Head of caudate nucleus (tissue), 42 donors: ENCODE measurements around the gene ADAMTS16.

Experiments used
- DNase-seq, 42 donors: peaks; one replicate each; pipeline versions ENCODE4 v3.0.0 to v3.0.0-alpha.2; 2020 to 2021; ENCODE audit warnings: mixed read lengths in 7 of 42
- intact Hi-C: fragments of 100-400 bp; cut with DNase I; formaldehyde crosslinking; loops from one replicate; pipeline ENCODE4 v1.15.0; 2022

The ADAMTS16 gene

GRCh38 chr5:5270958-5271785 lies 131.0 kb downstream of the ADAMTS16 start:
- intact Hi-C loops, result no loop called here

DNA sequence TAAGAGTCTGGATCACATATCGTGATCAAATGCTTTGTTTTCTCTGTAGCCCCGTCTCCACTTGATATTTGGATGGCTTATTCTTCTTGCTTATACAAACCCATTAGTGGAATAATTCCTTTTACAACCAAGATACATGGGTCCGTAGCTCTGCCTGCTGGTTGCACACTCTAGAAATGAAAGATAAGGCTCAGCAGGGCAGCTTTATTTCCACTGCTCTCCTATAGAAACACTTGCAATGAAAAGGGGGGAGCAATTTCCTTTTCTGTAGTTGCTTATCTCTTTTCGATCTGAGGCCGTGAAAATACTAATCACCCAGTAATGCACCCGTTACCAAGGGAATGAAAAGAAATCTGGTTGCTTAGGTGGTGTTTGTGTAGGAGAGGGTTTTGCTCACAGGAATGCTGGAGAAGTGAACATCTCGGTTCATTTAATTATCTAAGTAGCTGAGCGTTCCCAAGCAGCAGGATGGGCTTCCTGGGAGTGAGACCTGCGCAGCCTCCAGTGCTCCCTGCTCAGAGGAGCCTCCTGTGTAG lies 131.7 kb downstream of the ADAMTS16 start:
- DNase-seq, result peak in 16 of 42 donors; percentile 7 to 61 (median 24)
- intact Hi-C loops, result no loop called here

More at GRCh38 chr5:5270958-5271785, 131.0 kb downstream of the ADAMTS16 start:
- peak; percentile 22 to 77 (median 48) for DNase-seq

DNA sequence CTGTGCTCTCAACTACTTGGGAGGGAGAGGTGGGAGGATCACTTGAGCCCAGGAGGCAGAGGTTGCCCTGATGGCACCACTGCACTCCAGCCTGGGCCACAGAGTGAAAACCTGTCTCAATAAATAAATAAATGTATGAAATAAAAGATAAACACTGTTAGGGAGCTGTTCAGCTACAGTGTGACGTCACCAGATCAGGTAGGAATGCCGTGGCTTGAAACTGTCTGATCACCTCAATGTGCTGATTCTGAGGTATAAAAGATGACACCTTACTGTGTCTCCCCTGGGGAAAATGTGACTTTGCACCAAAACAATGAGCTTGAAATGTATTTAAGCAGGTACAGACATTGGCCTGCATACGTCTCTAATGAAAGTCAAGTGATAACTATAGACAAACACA lies 133.3 kb downstream of the ADAMTS16 start:
- DNase-seq, result peak in 1 of 42 donors; percentile 22
- intact Hi-C loops, result no loop called here

- DNase-seq, result peak in 2 of 42 donors; percentile 12 to 28
- intact Hi-C loops, result no loop called here
These were observed 133.8 kb downstream of the ADAMTS16 start for GRCh38 chr5:5273976-5274375.

DNA sequence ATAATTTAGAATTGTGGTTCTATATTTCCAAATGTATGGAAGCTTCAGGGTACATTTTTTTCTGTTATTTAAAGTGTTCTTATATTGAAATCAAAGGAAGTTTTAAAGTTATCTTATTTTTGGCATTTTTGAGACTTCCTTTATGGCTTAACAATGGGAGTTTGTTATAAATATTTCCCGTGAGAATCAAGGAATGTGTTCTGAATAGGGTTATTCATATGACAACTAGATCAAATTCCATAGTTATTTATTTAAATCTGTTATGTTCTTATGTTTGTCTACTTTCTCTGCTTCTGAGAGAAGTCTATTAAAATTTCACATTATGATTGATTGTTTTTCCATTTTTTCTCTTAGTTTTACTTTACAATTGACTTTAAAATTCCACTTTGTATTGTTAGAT lies 135.1 kb downstream of the ADAMTS16 start:
- intact Hi-C loops, result no loop called here
- no peak for DNase-seq

DNA sequence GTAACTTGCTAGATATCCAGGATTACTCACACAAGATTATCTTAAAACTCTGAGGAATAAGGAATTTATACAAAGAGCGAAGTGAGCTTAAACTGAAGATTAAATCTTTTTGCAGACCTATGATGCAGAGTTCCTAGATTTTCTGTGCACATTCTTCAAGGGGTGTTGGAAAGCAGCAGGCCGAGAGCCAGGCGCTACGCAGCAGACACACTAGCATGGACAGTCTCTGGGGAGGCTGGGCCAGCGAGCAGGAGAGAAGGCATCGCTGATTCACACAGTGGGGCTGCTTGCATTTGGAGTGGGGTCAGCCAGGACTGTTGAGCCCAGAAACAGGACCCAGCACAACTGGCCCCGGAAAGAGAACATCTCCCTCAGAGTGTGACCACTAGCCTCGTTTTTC lies 136.3 kb downstream of the ADAMTS16 start:
- intact Hi-C loops, result no loop called here
- peak in 2 of 42 donors; percentile 32 to 37 for DNase-seq

DNA sequence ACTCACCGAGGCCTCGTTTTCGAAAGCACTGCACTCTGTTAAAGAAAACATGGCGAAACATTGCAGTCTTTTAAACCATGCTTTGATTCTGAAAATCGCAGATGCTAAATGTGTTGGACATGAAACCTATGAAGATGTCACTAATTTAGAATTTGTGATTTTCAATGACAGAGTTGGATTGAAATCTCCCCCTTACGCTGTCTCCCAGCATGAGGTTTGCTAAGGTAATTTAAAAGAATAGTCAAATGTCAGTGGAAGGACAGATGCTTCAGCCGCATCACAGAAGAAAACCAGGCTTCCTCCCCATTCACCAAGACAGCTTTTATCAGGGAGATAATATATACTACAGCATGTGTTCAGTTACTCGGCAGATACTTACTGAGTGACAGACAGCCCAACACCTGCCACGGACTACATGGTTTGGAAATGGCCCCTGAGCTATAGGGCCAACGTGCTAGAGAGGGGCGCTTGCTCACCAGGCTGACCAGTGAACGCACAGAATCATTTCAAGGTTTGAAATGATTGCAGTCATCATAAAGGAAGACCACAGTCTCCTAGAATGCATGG lies 136.9 kb downstream of the ADAMTS16 start:
- DNase-seq, result peak in 2 of 42 donors; percentile 20 to 35
- intact Hi-C loops, result no loop called here

- DNase-seq, result peak in 1 of 42 donors; percentile 32
- intact Hi-C loops, result no loop called here
These were observed 138.2 kb downstream of the ADAMTS16 start for GRCh38 chr5:5278201-5278814.

- intact Hi-C loops, result no loop called here
- DNase-seq, result peak in 1 of 42 donors; percentile 27
These were observed 138.8 kb downstream of the ADAMTS16 start for GRCh38 chr5:5278815-5279381.

DNA sequence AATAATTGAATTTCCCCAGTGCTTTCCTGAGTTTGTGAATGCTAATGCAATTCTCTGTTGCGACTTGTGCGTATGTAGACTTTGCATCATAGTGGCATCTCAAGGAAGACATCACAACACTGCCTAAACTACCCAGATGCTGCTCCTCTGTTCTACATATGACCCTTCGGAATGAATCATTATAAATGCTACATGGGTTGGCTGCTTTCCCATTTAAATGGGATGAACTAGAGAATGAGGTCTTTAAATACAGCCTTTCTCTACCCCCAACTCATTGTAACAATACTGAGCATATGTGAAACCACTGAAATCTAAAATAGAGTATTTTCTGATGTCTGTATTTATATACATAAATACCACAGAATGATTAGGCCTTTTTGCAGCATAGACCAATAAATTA lies 145.8 kb downstream of the ADAMTS16 start:
- intact Hi-C loops, result no loop called here
- no peak for DNase-seq

DNA sequence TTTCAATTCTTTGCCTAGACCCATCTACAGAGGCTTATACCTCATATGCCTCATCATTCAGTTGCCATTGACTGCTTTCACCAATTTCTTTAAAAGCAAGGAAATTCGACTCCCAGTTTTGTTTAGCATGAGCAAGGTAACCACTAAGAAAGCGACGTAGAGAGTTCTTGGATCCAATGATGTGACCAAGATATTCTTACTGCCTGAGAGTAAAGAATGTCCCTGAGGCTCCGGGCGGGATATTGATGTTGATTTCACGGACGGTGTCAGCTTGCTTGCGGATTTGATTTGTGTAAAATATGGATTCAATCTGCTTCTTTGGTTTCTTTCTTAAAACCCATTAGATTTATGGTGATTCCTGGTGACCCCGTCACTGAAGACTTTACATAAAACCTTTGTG lies 147.3 kb downstream of the ADAMTS16 start:
- intact Hi-C loops, result no loop called here
- peak in 1 of 42 donors; percentile 31 for DNase-seq

DNA sequence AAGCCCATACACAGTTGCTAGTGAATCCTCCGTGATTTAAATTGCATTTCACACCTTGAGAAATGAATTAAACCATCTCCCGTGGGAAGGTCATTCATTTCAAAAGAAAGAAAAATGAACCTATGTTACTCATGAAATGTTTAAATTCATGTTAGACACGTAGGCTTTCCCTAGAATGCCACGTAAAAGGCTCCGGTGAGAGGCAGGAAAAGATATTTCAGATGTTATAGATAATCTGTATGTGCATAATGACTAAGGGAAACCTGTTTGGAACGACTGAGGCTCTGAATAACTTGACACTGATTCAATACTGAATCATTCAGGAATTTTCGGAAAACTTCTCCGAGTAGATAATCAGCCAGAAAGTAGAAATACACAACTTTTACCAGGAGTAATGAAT lies 148.1 kb downstream of the ADAMTS16 start:
- intact Hi-C loops, result no loop called here
- DNase-seq, result no peak

DNA sequence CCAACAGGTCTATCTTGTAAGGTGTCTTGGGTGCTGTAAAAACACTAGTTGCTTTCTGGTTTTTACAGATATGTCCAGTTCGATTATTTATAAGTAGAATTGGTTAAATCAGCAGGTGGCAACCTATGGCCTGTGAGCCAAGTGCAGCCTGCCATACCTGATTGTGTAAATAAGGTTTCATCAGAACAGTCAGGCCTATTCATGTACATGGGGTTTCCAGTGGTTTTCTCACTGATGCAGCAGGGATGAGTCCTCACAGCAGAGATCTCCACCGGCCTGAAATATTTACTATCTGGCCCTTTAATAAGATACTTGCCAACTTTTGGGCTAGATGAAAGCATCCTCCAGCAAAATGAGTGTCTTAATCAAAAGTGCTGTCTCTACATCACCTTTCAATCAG lies 149.4 kb downstream of the ADAMTS16 start:
- DNase-seq, result no peak
- intact Hi-C loops, result no loop called here

GRCh38 chr5:5290674-5291334 lies 150.7 kb downstream of the ADAMTS16 start:
- DNase-seq, result no peak
- intact Hi-C loops, result no loop called here

DNA sequence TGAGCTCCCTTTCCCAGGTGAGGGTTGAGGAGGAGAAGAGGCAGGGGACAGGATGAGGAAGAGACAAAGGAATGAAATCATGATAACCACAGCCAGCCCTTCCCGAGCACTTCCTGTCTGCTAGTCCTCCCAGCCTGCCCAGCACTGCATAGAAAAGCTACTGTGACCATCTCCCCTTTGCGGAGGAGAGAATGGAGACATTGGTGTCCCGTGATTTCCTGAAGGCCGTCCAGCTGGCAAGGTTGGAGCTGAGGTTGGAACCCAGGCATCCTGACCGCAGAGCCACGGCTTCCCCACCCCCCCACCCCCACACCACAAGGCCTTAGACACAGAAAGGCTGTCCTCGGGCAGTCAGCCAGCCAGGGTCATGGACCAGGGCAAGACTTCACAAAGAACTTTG lies 151.2 kb downstream of the ADAMTS16 start:
- intact Hi-C loops, result no loop called here
- peak in 1 of 42 donors; percentile 24 for DNase-seq

- intact Hi-C loops, result no loop called here
These were observed 152.9 kb downstream of the ADAMTS16 start for GRCh38 chr5:5293029-5293428.

DNA sequence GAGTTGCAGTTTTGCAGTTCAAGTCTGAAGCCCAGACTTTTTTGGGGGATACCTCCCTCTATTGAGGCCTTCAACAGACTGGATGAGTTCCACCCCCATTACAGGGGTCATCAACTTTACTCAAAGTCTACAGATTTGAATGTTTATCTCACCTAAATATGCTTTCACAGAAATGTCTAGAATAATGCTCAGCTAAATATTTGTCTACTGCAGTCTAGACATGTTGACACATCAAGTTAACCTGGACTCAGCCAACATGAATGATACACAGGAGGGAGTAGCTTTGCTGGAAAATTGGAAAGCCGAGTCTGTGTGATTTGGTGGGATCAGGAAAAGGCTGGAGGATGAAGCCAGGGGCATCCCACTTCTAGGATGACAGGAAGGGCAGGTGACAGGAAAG lies 154.3 kb downstream of the ADAMTS16 start:
- intact Hi-C loops, result no loop called here
- peak in 1 of 42 donors; percentile 18 for DNase-seq

More at GRCh38 chr5:5293029-5293428, 152.9 kb downstream of the ADAMTS16 start:
- DNase-seq, result no peak

GRCh38 chr5:5295351-5295750 lies 155.2 kb downstream of the ADAMTS16 start:
- peak in 31 of 42 donors; percentile 7 to 77 (median 47) for DNase-seq
- intact Hi-C loops, result no loop called here

DNA sequence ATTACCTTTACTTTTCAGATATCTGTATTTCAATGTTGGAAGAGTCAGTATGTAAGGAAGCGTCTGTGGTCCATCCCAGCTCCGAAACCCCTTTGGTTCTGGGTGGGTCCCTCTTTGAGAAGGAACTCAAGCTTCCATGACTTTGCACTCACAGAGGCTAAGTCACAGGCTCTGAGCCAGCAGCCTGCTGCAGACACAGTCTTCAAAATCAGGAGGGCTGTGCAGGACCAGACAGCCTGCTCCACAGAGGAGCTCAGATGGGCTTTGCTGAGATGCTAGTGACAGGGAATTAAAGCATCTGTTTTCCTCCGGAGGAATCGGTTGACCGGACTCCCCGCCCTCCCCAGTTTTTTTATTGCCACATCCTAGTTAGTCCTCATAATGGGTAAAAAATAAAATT lies 155.9 kb downstream of the ADAMTS16 start:
- peak in 1 of 42 donors; percentile 27 for DNase-seq
- intact Hi-C loops, result no loop called here
